GM04503 (cell line): ENCODE measurements around the gene INSC.
"Not testable (repeated sequence)": the region's sequence is repeated elsewhere in the genome, so short reads cannot be mapped to it uniquely, and the experiment has no call there.

ENCODE experiments used
- DNase-seq: peaks from one replicate; pipeline ENCODE4 v3.0.0-alpha.2; 2012; ENCODE audit warnings: low read depth

The INSC gene, protein sequence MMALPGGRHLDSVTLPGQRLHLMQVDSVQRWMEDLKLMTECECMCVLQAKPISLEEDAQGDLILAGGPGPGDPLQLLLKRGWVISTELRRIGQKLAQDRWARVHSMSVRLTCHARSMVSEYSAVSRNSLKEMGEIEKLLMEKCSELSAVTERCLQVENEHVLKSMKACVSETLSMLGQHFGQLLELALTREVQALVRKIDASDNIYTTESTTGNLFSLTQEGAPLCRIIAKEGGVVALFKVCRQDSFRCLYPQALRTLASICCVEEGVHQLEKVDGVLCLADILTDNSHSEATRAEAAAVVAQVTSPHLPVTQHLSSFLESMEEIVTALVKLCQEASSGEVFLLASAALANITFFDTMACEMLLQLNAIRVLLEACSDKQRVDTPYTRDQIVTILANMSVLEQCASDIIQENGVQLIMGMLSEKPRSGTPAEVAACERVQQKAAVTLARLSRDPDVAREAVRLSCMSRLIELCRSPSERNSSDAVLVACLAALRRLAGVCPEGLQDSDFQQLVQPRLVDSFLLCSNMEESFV

DNA sequence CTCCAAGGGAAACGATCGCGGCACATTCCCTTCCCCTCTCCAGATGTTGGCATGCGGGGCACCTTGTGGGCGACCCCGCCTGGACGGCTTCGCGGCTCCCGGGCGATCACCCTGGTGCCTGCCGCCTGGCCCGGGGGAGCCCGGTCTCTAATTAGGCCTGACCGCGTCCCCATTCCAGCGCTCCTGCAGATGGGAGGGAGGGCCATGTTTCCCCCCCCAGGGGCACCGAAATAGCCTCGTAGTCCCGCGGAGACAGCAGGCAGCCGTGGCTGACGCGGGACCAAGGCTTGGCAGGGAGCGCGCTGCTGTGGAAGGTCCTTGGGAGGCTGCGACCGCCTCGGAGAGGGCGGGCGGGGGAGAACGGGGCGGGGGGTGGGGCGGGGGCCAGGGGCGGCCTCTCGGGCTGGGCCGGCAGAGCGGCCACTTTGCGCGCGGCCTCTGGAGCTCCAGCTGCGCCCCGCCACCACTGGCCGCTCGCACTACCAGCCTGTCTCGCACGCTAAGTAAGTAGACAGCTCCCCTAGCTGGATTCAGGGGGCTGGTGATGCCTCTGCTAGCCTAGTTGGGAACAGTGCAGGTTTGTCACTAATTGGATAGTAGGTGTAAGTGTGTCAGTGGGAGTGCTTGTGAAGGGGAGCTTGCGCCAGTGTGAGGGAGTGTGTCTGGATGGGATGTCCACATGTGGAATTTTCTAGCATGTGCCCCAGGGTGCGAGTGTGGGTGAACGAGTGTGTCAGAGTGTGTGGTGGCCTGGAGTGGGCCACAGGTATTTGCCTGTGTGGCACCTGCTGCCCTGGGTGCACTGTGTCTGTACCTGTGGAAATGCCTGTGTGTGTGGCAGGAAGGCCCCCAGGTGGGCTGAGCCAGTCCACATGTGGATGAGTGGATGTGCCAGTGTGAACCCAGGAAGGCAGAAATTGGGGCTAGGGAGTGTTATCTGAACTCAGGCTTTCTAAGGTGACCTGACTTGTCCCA, at the start of gene INSC:
Gene INSC (plus strand): TSS at position 423 of the 975 bp plus-strand sequence. CDS start 34,252 bp downstream, outside the sequence.
- DNase-seq, result no peak

DNA sequence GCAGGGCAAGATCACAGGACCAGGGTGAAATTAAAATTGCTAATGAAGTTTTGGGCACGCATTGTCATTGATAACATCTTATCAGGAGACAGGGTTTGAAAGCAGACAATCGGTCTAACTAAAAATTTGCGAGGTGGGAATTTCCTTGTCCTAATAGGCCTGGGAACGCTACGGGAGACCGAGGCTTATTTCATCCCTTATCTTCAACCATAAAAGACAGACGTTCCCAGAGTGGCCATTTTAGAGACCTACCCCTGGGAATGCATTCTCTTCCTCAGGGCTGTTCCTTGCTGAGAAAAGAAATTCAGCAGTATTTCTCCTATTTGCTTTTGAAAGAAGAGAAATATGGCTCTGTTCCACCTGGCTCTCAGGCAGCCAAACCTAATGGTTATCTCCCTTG, 45.0 kb upstream of the INSC start:
- DNase-seq, result not testable (repeated sequence)

DNA sequence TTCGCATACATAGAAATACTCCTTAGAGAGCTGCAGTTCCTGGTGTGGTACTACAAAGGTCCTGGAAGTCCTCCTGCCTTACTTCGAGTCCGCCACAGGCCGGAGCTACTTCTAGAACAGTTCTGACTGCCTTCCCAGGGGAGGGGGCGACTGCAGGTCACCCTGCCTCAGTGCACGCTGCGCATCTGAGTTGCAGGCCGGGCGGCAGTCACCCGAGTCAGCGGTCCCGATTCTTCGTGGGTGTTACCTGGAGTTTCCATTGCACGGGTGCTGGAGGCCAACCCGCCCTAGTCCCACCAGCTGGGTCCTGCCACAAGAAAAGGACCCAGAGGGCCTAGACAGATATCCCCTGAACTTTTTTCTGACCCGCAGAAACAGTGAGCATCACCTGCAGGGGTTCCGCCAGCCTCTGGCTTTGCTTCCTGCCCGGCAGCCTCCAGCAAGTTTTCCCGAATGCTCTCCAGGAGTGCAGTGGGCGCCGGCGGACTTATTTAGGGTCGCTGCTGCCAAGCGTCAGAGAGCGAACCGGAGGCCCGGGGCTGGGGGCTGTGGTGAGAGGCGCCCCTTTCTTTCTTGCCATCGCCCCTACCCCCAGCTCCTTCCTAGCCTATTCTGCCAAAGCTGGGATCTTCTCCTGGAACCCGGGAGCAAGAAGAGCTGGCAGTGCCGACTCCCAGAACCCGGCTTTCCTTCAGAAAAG, 43.0 kb upstream of the INSC start:
- DNase-seq, result no peak

DNA sequence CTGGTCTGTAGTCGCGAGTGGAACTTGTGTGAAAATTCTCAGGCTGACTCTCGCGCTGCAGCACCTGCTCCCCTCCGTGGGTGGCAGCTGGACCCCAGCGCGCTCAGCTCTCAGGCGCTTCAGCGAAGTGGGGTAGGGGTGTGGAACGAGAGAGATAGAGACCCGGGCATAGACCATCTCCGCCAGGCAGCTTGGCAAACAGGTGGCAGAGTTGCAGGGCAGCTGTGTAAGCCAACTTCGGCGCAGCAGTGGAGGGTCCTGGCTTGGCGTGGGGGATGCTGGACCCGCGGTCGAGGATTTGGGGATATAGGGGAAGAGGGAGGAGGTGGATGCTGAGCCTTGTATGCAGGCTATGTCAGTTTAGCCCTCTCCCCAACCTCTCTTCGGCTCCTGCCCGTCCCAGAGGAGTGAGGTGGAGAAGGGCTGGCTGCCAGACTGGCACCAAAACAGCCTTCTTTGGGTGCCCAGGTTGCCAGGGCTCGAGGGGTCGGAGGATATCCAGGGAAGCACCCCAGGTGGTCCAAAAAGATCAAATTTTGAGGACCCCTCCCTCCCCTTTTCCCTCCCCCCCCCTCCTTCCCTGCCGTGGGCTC, 42.1 kb upstream of the INSC start:
- no peak for DNase-seq

DNA sequence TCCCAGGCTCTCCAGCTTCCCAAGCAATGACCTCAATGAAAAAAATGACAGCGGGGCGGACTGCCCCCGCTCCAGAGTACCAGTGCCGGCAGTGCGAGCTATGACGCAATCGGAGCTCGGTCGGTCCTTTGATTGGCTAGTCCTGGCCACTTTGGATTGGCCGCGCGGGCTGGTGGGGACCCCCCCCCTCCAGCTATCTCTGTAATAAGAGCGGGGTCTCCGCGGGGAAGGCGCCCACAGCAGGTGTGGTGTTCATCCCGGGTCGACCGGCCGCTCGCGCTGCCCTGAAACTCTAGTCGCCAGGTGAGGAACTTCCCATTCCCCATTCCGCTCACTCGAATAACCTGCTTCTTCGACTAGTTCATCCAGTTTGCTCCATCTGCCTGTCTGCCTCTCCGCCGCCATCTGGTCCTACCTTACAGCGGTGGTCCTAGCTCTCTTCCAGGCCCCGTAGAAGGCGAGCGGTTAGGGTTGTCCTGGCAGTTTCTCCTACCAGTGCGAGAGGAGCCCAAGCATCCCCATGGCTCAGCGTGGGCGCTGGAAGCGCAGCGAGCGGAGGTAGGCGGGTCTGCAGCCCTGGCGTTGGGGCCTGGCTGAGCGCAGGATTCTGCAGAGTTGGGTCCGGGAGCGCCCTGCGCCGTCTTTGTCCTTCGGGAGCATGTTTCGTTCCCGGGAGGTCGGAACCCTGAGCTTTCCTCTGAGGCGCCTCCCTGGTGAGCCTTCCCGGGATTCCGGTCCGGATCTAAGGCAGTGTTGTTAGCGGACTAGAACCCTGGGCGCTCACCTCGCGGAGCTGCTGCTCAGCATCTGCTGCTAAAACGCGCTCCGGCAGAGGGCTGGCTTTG, 41.1 kb upstream of the INSC start, which contains the start of gene CALCB:
Gene CALCB (plus strand): TSS at position 233 of the 845 bp plus-strand sequence. CDS start 1,126 bp downstream, outside the sequence.
- no peak for DNase-seq

DNA sequence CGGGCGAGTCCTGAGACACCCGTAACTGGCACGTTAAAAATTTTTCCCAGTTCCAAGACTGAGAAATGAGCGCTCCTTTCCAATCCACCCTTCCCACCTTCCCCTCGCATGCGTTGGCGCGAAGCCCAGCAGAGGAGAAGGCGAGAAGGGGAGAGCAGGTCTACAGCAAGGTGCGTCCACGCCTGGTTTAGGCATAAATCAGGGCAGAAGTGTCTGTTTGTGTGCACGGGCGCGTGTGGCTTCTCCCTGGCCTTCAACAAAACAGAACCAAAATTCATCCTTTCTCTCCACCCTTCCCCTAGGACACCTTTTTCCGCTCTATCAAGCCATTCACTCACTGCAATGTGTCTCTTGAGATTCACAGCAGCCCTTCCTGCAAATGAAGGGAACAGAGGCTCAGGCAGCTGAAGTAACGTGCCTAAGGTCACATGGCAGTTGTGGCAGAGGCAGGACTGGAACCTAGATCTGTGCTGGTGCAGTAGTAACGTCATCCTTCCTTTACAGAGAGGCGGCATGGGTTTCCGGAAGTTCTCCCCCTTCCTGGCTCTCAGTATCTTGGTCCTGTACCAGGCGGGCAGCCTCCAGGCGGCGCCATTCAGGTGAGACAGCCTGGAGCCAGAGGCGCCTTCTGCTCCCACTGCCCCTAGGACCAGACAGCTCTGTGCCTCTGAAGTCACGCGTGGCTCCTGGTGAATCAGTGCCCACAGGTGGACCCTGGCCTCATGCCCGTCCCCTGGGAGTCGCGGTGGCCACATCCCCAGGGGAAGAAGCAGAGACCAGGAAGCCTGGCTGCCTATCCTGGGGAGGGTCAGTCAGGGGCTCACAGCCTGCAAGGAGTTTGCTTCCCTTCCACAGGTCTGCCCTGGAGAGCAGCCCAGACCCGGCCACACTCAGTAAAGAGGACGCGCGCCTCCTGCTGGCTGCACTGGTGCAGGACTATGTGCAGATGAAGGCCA, 40.2 kb upstream of the INSC start:
- DNase-seq, result no peak

DNA sequence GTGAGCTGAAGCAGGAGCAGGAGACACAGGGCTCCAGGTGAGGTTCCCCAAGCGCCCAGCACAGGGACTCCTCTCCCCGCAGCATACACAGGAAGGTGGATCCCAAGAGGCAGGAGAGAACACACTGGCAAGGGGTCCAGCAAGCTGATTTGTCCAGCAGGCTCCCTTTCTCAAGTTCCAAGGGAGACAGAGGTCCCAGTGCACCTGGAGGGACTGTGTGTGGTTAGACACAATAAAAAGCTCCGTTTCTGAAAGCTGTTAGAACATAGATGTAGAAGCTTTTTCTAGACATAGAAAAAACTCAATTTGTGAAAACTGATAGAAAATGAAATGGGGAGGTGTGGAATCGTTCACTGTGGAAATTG, 39.6 kb upstream of the INSC start:
- no peak for DNase-seq

DNA sequence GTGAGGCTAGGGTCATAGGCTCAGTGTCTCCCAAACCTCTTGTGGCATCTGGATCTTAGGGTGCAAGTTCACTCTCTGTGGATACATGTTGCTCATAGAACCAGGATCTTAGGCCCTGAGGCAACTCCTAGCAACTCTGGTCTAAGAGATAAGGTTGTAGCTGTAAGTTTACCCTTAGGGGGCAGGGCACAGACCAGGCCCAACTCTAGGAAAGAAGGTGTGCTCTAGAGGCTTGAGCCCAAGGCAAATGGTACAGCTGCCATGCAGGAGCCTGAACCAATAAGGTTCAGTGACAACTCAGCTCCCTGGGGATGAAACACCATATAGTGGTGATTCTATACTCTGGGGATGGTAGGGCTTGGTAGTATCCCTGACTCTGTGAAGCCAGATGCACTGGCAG, 23.5 kb upstream of the INSC start:
- no peak for DNase-seq

DNA sequence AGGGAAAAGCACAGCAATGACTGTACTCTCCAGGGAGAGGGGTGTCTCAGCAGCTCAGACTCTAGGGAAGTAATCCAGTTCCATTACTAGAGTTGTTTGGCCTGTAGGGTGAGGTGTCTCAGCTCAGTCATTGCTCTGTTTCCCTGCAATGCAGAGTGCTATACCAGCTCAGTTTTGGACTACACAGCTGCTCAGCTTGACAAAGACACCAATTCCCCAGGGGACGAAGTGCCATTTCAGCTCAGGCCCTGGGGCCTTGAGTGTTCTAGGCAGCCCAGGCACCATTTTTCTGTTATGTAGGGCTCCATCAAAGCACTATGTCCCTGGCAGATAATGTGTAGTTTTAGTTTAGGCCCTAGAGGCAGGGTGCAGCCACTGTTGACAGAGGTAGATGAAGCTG, 23.1 kb upstream of the INSC start:
- DNase-seq, result no peak

DNA sequence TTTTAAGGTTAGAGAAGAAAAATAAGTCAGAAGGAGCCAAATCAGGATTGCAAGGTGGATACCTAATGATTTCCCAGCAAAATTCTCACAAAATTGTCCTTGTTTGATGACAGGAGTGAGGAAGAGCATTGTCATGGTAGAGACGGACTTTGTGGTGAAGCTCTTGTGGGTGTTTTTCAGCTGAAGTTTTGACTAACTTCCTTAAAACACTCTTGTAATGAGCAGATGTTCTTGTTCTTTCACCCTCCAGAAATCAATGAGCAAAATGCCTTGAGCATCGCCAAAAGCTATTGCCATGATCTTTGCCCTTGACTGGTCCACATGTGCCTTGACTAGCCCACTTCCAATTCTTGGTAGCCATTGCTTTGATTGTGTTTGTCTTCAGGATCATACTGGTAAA, 21.3 kb upstream of the INSC start:
- DNase-seq, result no peak

DNA sequence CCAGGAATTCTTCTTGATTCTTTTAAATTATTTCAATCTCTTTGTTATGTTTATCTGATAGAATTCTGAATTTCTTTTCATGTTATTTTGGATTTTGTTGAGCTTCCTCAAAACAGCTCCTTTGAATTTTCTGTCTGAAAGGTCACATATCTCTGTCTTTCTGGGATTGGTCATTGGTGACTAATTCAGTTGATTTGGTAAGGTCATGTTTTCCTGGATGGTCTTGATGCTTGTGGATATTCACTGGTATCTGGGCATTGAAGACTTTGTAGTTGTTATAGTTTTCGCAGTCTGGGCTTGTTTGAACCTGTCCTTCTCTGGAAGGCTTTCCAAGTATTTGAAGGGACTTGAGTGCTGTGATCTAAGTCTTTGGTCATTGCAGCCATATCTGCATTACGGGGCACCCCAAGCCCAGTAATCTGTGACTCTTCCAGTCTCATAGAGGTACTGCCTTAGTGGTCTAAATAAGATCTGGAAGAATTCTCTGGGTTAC, 18.9 kb upstream of the INSC start:
- no peak for DNase-seq

DNA sequence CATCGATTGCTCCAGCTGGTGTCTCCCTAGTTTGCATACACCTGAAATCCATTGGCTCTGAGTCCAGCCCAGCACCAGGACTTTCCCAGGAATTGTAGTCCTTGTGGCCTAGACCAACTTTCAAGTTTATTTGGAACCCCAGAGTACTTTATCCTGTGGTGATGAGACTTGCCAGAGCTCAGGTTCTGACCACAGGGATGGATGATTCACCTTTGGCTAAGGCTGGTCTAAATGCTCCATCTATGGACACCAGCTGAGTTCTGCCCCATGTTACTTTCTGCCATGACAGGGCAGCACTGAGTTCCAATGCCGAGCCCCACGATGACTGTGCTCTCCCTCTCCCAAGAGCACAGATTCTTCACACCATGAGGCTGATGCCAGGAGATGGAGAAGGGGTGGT, 17.3 kb upstream of the INSC start:
- no peak for DNase-seq

DNA sequence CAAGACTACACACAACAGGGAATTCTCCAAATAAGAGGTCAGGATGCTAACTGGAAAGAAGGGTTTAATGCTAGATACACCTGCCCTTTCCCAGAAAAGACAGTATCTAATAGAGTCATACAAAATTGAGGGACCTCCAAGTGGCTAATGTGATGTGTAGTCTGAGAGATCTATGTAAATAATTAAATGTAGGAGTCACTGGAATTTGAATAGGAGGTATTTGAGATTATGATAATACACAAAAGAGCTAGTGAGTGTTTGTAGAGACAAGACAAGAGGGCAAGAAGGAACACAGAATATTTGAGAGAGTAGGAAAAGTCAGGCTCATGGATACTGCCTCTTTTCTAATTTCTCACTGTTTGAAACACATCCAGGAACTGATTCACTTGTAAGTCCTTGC, 15.5 kb upstream of the INSC start:
- DNase-seq, result no peak

DNA sequence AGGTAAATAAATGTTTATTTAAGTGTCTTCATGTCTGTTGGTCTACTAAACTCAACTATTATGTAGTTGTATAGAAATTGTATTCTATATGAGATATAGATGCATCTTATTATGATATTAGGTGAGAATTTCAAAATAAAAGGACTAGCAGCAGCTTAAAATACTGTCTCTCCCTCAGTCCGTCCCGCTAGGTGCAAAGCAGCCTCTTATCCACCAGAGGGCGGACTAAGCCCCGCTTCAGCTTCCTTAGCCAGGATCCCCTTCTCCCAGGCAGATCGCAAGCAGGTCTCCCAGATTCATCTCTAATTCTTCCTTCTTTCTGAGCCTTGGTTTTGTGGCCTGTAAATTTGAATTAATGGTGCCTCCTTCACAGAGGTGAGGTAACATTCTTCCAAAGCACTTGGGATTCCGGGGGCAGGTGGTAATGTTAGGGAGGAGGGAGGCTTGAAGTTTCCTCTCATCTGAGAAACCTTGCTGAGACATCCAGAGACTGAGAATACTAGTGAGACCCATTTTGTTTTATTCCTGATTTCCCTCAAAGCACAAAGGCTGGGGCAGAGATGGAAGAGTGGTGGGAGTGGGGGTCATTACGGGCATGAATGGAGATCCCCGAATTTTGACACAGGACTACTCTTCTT, 13.5 kb upstream of the INSC start:
- DNase-seq, result no peak

DNA sequence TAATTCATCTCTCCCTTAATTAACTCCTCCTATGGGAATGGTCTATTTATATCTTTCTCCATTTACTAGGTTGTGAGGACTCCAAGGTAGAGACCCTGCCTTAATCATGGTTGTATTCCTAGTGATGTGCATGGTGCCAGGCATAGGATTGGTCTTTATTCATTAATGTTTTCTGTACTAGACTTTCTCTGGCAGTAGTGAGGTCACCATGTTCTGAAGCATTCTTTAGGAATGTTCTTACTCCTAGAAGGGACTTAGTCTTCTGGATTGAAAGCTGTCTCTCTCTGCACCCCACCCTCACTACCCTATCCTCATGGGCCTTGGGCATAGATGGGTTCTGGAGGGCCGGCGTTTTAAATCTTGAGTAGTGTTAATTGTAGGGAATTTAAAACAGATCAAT, 10.6 kb upstream of the INSC start:
- DNase-seq, result no peak

DNA sequence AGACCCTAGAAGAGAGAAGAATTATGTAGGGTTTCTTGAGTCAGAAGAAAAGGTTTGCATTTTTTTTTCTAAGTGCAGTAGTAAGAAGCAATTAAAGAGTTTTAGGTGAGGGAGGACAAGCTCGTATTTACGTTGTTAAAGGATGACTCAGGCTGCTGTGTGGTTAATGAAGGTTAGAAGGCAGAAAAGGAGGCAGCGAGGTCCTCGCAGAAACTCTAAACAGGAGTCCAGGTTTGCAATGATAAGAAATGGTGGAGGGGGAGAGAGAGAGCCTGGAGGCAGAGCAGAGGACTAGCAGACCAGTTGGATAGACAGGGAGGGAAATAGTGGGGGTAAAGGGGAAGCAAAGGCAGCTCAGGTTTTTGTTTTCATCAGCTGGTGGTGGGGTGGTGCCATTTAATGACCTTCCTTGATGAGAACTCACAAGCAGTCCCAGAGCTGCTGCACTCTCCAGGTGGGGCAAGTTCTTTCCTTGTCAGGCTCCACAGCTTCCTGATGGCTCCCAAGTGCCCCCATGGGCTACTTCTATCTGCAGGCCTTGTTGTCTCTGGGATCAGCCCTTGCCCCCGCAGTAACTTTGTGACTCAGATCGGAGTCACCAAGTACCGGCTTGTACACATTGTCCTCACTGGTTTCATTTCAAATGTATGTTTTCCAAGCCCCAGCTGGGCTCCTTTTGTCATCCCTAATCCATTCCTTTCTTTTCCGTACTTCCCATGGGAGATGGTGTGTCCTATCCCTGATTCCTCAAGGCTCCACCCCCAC, 8.3 kb upstream of the INSC start:
- no peak for DNase-seq

DNA sequence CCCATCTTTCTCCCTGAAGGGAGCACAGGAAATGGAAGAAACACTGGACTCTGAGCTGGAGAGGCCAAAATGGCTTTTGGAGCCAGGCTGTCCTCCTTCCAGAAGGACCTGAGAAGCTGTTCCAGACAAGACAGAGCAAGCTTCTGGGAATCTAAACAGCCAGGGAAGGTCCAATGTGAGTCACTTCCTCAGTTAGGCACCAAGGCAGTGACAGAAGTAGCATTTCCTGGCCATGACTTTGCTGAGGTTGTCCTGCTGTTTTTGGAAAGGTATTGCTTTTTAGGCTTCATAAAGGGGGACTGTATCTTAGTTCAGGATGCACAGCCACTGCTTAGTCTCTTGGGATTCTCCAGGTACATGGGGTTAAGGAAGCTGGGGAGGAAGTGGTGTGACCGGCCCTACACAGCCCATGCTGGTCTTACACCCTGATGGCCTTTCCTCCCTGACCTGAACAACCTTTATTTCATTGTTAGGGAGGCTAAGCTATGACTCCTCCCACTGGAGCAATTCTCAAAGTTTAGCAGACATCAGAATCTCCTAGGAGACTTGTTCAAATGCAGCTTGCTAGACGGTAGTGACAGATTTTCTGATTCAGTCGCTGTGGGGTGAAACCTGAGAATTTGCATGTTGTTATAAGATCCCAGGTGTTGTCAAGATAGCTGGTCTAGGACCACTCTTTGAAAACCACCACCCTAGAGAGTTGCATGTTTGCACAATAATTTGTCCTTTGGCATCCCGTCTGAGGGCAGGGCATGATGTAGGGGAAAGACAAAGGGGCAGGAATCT, 6.8 kb upstream of the INSC start:
- no peak for DNase-seq
